SU-DHL-6 (cell line): Measurements from ENCODE around the gene TNFRSF25.

Experiments used
- H2AFZ ChIP-seq: fragments of 200-600 bp; sonication (generic); 2 replicates; pipeline ENCODE4 v1.6.1; 2014; ENCODE audit warnings: low read depth, mild to moderate bottlenecking, moderate library complexity, mixed read lengths, antibody characterized with exemption, low read length; ENCODE audit not compliant: severe bottlenecking
- H3F3A ChIP-seq: fragments of 200-600 bp; shearing (Covaris generic); 2 replicates; pipeline ENCODE4 v1.6.0; 2016; ENCODE audit warnings: antibody characterized with exemption, mild to moderate bottlenecking; ENCODE audit not compliant: insufficient read depth
- H3K27ac ChIP-seq: fragments of 200-600 bp; sonication (generic); 2 replicates; pipeline ENCODE4 v1.5.1; 2016; ENCODE audit warnings: low read depth, mild to moderate bottlenecking, low read length, moderate library complexity, mixed read lengths
- H3K27me3 ChIP-seq: fragments of 200-600 bp; sonication (generic), shearing (Covaris generic); 2 replicates; pipeline ENCODE4 v1.6.0; 2014; ENCODE audit warnings: mild to moderate bottlenecking, low read length
- H3K36me3 ChIP-seq: fragments of 200-600 bp; sonication (generic); 2 replicates; pipeline ENCODE4 v1.6.1; 2014; ENCODE audit warnings: mild to moderate bottlenecking, low read length, mixed read lengths
- H3K4me2 ChIP-seq: fragments of 300-600, 200-600 bp; shearing (Covaris generic), sonication (generic); 2 replicates; pipeline ENCODE4 v1.6.0; 2014; ENCODE audit warnings: low read length, low read depth, mild to moderate bottlenecking; ENCODE audit not compliant: poor library complexity, severe bottlenecking
- H3K4me3 ChIP-seq: fragments of 200-600 bp; sonication (generic); 2 replicates; pipeline ENCODE4 v1.5.1; 2014; ENCODE audit warnings: antibody characterized with exemption, low read length, mild to moderate bottlenecking, mixed read lengths; ENCODE audit not compliant: insufficient read depth, poor library complexity, severe bottlenecking
- H3K79me2 ChIP-seq: fragments of 200-600 bp; sonication (generic); 2 replicates; pipeline ENCODE4 v1.6.1; 2014; ENCODE audit warnings: mild to moderate bottlenecking, low read length, moderate library complexity; ENCODE audit not compliant: insufficient read depth
- H3K9ac ChIP-seq: fragments of 200-600 bp; sonication (generic); 2 replicates; pipeline ENCODE4 v1.7.0; 2014; ENCODE audit warnings: mild to moderate bottlenecking, low read length
- H3K9me2 ChIP-seq: fragments of 200-600 bp; sonication (generic); replicated peaks from 2 replicates; pipeline ENCODE4 v1.6.1; 2014; ENCODE audit warnings: low read length; ENCODE audit not compliant: insufficient read depth
- H3K9me3 ChIP-seq: fragments of 200-600 bp; sonication (generic); 2 replicates; pipeline ENCODE4 v1.6.1; 2014; ENCODE audit warnings: low read length, mixed read lengths; ENCODE audit not compliant: insufficient read depth
- H4K20me1 ChIP-seq: fragments of 200-600 bp; sonication (generic); 2 replicates; pipeline ENCODE4 v1.6.1; 2014; ENCODE audit warnings: low read depth, mild to moderate bottlenecking, antibody characterized with exemption, low read length, moderate library complexity, mixed read lengths
- EZH2phosphoT487 ChIP-seq: fragments of 200-600 bp; sonication (generic), shearing (Covaris generic); conservative IDR thresholded peaks from 2 replicates; pipeline ENCODE4 v1.6.1; 2018; ENCODE audit warnings: mild to moderate bottlenecking, antibody characterized with exemption, low read length, moderate library complexity, mixed read lengths
- TF ChIP-seq, protein P1 (sequence below): fragments of 200-600 bp; sonication (generic); IDR thresholded peaks from one replicate; pipeline ENCODE4 v1.5.1; 2017; ENCODE audit warnings: antibody characterized with exemption, mild to moderate bottlenecking, low read length, moderate library complexity; ENCODE audit not compliant: insufficient read depth, poor library complexity, severe bottlenecking

Gene TNFRSF25

GRCh38 chr1:6444377-6444776, 21.6 kb downstream of the TNFRSF25 start:
- H3K27me3 ChIP-seq = no peaks in the 10 kb centered on the region

GRCh38 chr1:6443339-6444115, 22.4 kb downstream of the TNFRSF25 start:
- Histone ChIP-seq H3K9me2 (no peaks in the 10 kb centered on the region), H3K27ac (no peak overlapping the region), H2AFZ (no peak overlapping the region), H4K20me1 (no peaks in the 10 kb centered on the region), H3K79me2 (no peaks in the 10 kb centered on the region), H3F3A (no peaks in the 10 kb centered on the region), H3K9me3 (no peaks in the 10 kb centered on the region), H3K27me3 (no peaks in the 10 kb centered on the region), H3K4me2 (no peak overlapping the region), H3K9ac (no peak overlapping the region), H3K36me3 (no peaks in the 10 kb centered on the region), H3K4me3 (no peak overlapping the region)
- TF ChIP-seq, protein P1, sequence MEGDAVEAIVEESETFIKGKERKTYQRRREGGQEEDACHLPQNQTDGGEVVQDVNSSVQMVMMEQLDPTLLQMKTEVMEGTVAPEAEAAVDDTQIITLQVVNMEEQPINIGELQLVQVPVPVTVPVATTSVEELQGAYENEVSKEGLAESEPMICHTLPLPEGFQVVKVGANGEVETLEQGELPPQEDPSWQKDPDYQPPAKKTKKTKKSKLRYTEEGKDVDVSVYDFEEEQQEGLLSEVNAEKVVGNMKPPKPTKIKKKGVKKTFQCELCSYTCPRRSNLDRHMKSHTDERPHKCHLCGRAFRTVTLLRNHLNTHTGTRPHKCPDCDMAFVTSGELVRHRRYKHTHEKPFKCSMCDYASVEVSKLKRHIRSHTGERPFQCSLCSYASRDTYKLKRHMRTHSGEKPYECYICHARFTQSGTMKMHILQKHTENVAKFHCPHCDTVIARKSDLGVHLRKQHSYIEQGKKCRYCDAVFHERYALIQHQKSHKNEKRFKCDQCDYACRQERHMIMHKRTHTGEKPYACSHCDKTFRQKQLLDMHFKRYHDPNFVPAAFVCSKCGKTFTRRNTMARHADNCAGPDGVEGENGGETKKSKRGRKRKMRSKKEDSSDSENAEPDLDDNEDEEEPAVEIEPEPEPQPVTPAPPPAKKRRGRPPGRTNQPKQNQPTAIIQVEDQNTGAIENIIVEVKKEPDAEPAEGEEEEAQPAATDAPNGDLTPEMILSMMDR = no peak
- no peak for TF ChIP-seq EZH2phosphoT487

More at GRCh38 chr1:6444377-6444776, 21.6 kb downstream of the TNFRSF25 start:
- no peak overlapping the region for H3K27ac ChIP-seq
- no peak overlapping the region for H3K4me3 ChIP-seq
- H4K20me1 ChIP-seq = no peaks in the 10 kb centered on the region
- no peaks in the 10 kb centered on the region for H3K9me2 ChIP-seq
- no peak overlapping the region for H3K4me2 ChIP-seq
- no peaks in the 10 kb centered on the region for H3K79me2 ChIP-seq
- H3K36me3 ChIP-seq = no peaks in the 10 kb centered on the region
- H3K9ac ChIP-seq = no peak overlapping the region
- TF ChIP-seq, protein P1 = no peak
- TF ChIP-seq EZH2phosphoT487 = no peak
- no peaks in the 10 kb centered on the region for H3K9me3 ChIP-seq
- no peak overlapping the region for H2AFZ ChIP-seq
- no peaks in the 10 kb centered on the region for H3F3A ChIP-seq

DNA sequence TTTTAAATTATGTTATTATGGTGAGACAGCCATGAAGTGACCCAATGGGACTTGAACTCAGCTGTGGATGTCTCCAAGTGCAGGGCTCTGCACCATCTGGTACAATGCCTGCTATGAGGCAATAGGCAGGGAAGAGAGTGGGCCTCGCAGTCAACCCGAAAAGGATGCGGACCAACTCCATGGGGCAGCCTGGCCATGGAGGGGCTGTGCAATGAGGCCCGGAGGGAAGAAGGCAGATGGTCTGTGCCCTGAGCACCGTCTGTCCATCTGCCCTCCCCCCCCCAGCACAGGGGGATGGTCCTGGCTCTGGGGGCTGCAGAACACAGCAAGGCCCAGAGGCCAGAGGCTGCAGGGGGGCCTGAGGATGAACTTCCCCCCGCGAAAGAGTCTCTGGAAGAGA, 24.4 kb downstream of the TNFRSF25 start:
- Histone ChIP-seq H2AFZ (no peak overlapping the region), H3K27ac (no peak overlapping the region), H4K20me1 (no peaks in the 10 kb centered on the region), H3K9me2 (no peaks in the 10 kb centered on the region), H3K27me3 (no peaks in the 10 kb centered on the region), H3K4me3 (no peak overlapping the region), H3K9me3 (no peaks in the 10 kb centered on the region), H3K4me2 (no peak overlapping the region), H3K9ac (no peak overlapping the region), H3K36me3 (no peaks in the 10 kb centered on the region), H3K79me2 (no peaks in the 10 kb centered on the region), H3F3A (no peaks in the 10 kb centered on the region)
- TF ChIP-seq, protein P1 = no peak
- no peak for TF ChIP-seq EZH2phosphoT487
